HG02938 (cell line): Measurements from ENCODE around the gene IRS1.

Experiments used
- ATAC-seq: cut with Tn5 transposase; IDR thresholded peaks from one replicate; pipeline ENCODE4 v1.9.1; 2021; ENCODE audit warnings: mild to moderate bottlenecking, moderate library complexity; ENCODE audit not compliant: unreplicated experiment

The IRS1 gene

DNA sequence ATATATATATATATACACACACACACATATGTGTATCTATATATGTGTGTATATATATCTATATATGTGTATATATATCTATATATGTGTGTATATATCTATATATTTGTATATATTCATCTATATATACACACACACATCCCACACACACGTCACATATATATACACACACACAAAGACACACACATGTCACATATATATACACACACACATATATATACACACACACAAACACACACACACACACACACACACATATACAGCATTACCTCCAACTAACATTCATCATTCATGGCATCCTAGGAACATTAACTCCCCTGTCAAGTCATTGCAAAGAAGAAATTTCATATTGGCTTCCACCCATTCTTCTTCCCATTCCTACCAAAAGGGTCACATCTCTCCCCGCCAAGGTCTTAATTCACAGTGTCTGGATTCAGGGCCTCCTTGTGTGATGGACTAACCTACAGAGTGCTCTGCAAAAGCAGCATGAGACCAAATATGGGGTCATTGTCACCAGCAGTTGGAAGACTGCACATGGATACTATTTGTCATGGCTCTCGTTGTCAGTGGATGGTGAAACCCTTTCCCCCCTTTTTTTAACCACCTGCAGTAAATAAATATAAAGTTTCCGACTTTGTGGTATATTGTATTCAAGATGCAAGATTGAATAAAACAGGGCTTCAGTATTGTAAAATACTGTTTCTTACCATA, 67.0 kb downstream of the IRS1 start:
- no peak for ATAC-seq

DNA sequence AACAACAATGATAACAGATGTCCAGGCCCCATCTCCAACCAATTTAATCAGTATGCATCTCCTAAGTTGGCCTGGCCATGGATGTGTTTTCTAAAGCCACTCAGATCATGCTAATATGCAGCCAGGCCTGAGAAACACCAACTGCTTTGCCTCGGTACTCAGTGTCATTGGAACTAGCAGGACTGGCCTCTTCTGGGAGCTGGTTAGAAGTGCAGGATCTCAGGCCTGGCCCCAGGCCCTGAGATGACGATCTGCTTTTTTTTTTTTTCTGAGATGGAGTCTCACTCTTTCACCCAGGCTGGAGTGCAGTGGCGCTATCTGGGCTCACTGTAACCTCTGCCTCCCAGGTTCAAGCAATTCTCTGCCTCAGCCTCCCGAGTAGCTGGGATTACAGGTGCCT, 69.1 kb downstream of the IRS1 start:
- no peak for ATAC-seq

- ATAC-seq: no peak
Observed at GRCh38 chr2:226728996-226729395, 70.6 kb downstream of the IRS1 start.

DNA sequence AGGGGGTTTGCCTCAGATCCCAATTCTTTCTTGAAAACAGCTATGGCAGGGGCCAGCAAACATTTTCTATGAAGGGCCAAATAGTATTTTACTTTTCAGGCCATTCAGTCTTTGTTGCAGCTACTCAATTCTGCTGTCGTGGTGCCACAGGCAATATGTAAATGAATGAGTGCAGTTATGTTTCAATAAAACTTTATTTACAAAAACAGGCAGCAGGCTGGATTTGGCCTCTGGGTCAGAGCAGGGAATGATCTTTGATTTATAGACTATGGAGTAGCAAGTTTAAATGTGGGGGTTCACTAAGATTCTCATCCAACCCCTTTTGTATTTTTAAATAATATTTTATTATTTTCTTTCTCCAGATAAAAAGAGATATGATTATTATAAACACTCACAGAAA, 72.4 kb downstream of the IRS1 start:
- ATAC-seq: no peak

- ATAC-seq: no peak
Observed at GRCh38 chr2:226726546-226726945, 73.1 kb downstream of the IRS1 start.

- no peak for ATAC-seq
Observed at GRCh38 chr2:226725126-226725860, 74.3 kb downstream of the IRS1 start.

DNA sequence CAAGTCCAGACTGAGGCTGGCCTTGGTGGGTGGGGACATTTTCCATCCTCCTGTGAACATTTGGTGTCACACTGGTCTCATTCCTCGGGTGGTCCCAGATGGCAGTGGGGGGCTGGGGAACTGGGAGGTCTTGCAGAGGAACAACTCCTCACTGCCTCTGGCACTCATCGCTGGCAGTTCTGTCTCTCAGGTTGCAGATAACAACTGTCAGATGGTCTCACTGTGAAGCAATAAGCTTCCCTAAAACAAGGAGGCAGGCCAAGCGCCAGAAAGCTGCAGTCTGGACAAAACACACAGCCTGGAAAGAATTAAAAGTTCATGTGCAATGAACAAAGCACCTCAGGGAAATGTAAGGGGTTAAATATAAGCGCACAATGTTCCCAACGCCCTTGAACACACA, 78.1 kb downstream of the IRS1 start:
- ATAC-seq: no peak

DNA sequence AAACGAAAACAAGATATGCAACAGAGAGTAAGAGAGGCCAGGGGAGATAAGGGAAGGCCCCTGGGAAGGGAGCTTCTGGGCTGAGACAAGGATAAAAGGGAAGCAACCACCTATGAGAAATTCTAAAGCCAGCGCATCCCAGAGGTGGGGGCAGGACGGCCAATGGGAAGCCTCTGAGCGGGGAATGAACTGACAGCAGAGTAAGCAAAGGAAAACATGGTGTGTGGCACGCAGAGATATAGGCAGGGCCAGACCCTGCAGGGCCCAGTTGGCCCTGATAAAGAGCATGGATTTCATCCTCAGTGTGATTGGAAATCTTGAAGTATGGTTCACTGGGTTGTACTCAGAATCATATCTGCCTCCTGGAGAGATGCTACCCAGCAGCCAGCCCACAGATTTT, 78.7 kb downstream of the IRS1 start:
- no peak for ATAC-seq

DNA sequence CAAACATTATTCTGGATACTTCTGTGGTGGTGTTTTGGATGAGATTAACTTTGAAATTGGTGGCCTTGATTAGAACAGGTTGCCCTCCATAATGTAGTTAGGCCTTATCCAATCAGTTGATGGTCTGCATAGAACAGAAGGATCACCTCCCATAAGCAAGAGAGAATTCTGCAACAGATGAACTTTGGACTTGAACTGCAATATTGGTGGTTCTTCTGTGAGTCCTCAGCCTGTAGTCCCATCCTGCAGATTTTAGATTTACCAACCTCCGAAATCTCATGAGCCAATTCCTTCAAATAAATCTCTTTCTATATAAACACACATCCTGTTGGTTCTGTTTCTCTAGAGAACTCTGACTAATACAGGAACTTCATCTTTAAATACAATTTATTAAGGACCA, 81.9 kb downstream of the IRS1 start:
- ATAC-seq: no peak

DNA sequence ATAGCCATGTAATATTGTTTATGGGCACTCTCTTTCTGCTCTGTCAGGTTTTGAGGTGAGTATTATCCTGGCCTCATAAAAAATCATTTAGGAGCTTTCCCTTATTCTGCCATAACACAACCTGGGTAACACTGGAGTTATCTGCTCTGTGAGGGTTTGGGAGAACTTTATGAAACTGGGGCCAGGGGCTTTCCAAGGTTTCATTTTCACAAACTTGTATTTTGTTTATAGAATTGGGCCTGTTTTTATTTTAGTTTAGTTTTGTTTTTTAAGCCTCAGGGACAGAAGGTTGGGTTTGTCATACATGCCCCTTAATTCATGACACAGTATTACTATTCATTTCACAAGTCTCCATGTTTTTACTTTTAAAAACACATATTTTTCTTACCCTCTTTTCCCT, 83.5 kb downstream of the IRS1 start:
- ATAC-seq: no peak

GRCh38 chr2:226715347-226715990, 84.2 kb downstream of the IRS1 start:
- ATAC-seq: no peak

DNA sequence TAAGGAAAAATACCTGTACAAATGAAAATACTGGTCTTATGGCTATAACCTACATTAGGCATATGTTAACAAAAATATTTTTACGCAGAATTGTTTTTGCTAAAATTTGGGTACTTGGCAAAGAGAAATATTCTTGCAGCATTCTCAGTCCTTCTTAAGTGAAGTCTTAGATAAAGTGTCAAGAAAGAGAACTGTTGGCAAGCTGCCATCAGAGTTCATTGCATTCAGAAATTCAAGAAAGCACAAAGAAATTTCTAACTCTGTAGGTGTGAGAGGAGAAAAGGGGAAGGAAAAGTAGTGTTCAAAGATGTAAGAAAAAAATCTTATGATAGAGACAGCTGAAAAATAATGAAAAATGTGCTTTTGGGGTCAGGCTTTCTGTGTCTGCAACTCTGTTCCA, 86.7 kb downstream of the IRS1 start:
- no peak for ATAC-seq

DNA sequence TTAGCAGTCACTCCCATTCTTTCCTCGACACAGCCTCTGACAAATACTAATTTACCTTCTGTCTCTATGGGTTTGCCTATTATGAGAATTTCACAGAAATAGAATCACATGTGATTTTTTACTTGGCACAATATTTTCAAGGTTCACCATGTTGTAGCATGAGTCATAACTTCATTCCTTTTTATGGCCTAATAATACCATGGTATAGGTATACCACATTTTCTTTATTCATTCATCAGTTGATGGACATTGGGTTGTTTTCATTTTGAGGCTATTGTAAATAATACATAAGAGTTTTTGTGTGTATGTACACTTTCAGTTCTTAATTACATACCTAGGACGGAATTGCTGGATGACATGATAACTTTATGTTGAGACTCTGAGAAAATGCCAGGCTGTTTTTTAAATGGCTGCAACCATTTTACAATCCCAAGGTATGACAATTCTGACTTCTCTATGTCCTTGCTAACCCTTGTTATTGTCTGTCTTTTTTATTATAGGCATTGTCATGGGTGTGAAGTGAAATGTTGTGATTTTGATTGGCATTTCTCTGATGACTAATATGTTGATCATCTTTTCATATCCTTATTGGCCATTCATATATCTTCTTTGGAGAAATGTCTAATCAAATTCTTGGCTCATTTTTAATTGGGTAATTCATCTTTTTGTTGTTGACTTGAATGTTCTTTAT, 87.9 kb downstream of the IRS1 start:
- no peak for ATAC-seq

- ATAC-seq: no peak
Observed at GRCh38 chr2:226707499-226707898, 92.1 kb downstream of the IRS1 start.

DNA sequence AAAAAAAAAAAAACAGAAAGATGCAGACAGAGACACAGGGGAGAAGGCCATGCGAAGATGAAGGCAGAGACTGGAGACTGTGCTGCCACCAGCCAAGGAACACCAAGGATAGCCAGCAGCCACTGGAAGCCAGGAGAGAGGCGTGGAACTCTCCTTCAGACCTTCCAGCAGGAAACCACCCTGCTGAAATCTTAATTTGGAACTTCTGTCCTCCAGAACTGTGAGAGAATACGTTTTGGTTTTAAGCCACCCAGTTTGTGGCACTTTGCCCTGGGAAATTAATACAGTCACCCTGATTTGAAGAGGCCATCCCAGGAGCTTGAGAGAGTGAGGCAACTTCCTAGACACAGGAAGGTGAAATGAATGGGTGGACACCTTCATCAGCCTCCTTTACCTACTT, 93.7 kb downstream of the IRS1 start:
- no peak for ATAC-seq

- no peak for ATAC-seq
Observed at GRCh38 chr2:226705133-226705886, 94.3 kb downstream of the IRS1 start.

DNA sequence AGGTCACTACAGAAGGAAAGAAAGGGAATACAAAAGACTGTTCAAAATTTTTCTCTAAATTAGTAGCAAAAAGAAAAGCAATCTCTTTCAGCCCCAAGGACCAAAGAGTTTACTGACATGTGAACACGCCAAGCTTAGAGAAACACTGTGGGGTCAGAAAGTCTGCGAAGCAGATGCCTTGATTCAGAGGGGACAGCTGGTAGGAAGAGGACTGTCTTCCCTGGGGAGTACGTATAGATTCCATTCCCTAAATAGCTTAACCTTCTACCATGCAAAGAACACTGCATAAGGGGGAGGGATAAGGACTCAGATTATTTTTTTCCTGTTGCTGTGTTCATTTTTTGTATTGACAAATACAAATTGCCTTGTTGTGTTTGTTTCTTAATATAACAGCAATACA, 96.1 kb downstream of the IRS1 start:
- ATAC-seq: no peak

GRCh38 chr2:226702376-226702775, 97.2 kb downstream of the IRS1 start:
- no peak for ATAC-seq

DNA sequence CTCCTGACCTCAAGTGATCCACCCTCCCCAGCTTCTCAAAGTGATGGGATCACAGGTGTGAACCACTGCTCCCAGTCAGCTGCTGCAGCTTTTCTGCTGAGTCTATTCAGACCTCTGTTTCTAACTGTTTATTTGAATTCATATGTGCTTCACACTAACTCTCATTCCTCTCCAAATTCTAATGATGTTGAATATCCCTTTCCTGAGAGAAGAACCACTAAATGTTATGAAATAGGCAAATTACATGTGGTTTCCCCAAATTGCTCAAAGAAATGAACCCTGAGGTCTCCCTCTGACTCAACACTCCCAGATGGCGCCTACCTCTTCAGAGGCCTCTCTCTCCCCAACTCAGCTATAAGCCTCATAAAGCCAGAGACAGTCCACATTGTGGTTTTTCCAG, 98.6 kb downstream of the IRS1 start:
- peak; percentile 63 for ATAC-seq

DNA sequence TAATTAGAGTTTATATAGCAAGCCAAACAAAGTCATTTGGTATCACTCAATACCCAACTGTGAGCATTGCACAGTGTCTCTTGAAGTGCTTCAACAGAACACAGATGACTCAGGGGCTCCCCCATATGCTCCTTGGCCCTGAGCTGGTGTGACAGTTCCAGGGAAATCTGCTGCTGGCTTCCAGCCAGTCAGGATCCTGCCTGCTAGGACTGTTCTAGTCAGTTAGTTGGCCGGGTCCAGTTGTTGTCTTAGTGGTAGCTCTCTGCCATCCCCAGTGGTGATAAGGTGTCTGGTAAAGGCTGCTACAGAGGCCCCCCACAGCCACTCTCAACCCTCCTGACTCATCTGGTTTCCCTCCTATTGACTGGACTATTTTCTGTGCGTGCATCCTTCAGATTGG, 100.3 kb downstream of the IRS1 start:
- no peak for ATAC-seq

DNA sequence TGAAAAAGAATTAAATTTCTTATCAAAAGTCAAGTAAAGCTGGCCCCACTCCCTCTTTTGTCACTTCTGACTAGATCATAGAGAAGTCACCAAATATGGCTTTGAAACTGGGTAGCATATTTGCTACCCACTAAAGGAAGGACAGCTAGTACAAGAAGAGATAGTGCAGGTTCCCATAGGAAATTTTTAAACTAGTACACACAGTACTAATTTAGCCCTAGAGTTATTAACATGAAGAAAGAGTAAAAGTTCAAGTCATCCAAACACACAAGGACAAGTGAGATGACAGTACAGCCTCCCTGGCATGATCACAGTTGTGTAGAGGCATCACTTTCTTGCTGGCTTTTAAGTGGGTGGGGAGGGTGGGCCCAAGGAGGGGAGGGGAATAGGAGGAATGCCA, 100.9 kb downstream of the IRS1 start:
- no peak for ATAC-seq
